Mononuclear cell (primary cell): Measurements from ENCODE around the gene SMIM44. TPM values are rescaled to one million over a fixed set of nuclear protein-coding genes. Genes with fewer than 3 reads are reported as not detected.

Experiments
- H3K27me3 ChIP-seq: 2 replicates; pipeline ENCODE4 v1.6.0; 2011; ENCODE audit warnings: low read length, control low read depth; ENCODE audit not compliant: insufficient read depth
- H3K4me1 ChIP-seq: 2 replicates; pipeline ENCODE4 v1.5.1; 2011; ENCODE audit warnings: mild to moderate bottlenecking, low read length, control low read depth; ENCODE audit not compliant: insufficient read depth
- H3K4me3 ChIP-seq: 2 replicates; pipeline ENCODE4 v1.5.1; 2011; ENCODE audit warnings: mild to moderate bottlenecking, low read length, moderate library complexity
- H3K9me3 ChIP-seq: 2 replicates; pipeline ENCODE4 v1.5.1; 2011; ENCODE audit warnings: low read depth, mild to moderate bottlenecking, control low read depth, low read length
- total RNA-seq: library from RNA; depleted of rRNA; stranded (reverse); fragments of >200 nt; gene quantifications from one replicate; pipeline ENCODE4 v1.2.3, GENCODE V29; 2012

SMIM44 gene
- total RNA-seq, 1 donor, result not detected

DNA sequence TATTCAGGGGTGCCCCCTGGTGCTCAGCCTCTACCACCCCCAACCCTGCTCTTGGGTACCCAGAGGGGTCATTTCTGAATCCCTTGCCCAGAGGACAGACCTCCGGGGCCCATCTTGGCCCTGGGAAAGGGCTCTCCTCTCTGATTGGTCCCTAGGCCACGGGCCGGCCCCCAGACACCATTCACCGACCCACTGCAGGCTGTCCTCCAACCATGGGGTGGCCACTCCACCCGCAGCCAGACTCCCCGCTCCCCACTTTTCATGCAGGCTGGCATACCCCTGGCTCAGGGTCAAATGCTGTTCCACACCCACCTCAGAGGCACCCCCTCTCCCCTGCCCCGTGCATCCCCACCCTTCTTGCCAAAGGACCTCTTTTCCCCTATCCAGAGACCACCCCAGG lies 17.7 kb downstream of the SMIM44 start:
- H3K4me3 ChIP-seq, result no peak overlapping the region
- H3K27me3 ChIP-seq, result no peaks in the 10 kb centered on the region
- no peaks in the 10 kb centered on the region for H3K4me1 ChIP-seq
- no peaks in the 10 kb centered on the region for H3K9me3 ChIP-seq

DNA sequence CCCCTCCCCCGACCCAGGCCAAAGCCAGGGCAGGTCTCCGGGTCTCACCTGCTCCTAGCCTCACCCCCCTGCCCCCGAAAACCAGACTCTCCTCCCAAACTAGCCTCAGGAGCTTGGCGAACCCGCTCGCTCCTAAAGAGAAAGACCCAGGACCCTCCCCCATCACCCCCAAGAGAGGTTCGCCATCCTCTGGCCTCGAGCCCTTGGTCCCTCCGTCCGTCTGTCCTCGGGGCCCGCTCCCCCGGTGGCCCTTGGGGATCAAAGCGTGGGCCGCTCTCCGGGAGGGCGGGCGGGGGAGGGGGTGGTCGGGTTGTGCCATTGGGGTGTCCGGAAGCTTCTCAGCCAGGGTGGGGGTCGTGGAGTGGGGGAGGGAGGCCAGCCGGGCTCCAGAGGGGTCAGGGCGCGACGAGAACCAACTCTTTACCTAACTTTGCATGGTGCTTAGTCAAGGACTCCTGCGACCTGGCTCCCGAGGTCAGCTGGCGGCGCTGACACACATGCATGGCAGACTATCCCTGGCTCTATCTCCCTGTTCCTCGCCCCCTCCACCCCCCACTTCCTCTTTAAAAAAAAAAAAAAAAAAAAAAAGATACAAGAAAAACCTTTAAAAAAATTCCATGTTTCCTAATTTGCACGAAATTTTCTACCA lies 18.5 kb downstream of the SMIM44 start:
- Histone ChIP-seq H3K4me3 (no peak overlapping the region), H3K9me3 (no peaks in the 10 kb centered on the region), H3K27me3 (no peaks in the 10 kb centered on the region), H3K4me1 (no peaks in the 10 kb centered on the region)

DNA sequence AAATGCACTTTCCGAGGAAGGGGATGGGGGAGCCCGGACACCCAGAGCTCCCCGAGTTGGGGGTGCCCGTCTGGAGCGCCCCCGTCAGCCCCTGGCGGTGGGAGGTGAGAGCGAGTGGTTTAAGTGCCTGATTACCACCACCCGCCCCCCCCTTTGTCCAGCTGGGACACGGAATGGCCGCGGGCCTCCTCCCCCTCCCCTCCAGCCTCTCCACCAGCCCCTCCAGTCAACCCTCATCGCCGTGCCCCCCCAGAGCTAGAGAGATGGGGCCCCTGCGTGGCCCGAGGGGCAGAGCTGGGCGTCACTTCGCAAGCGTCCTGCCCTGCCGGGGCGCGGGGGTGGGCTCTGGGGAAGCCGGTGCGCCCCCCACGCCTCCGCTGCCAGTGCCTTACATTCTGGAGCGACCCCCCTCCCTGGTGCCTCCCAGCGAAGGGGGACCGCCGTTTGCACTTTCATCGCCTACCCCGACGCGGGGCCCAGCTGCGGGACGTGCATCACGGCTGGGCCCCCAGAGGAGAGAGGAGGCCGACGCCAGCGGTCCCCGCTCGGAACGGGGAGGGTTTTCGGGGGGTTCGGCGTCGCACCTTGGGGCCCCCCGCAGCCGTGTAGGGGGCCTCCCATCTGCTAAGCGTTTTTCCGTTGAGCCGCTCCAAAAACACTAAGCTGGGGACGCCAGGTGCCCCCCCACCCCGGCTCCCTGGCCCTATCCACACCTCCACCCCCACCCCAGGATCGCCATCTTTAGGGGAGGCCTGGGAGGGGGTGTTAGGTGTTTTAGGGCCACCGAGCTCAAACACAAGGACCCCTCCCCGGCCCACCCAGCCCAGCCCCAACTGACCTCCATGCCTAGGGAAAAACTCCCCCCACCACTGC lies 19.3 kb downstream of the SMIM44 start:
- Histone ChIP-seq H3K4me1 (no peaks in the 10 kb centered on the region), H3K9me3 (no peaks in the 10 kb centered on the region), H3K4me3 (no peak overlapping the region), H3K27me3 (no peaks in the 10 kb centered on the region)

DNA sequence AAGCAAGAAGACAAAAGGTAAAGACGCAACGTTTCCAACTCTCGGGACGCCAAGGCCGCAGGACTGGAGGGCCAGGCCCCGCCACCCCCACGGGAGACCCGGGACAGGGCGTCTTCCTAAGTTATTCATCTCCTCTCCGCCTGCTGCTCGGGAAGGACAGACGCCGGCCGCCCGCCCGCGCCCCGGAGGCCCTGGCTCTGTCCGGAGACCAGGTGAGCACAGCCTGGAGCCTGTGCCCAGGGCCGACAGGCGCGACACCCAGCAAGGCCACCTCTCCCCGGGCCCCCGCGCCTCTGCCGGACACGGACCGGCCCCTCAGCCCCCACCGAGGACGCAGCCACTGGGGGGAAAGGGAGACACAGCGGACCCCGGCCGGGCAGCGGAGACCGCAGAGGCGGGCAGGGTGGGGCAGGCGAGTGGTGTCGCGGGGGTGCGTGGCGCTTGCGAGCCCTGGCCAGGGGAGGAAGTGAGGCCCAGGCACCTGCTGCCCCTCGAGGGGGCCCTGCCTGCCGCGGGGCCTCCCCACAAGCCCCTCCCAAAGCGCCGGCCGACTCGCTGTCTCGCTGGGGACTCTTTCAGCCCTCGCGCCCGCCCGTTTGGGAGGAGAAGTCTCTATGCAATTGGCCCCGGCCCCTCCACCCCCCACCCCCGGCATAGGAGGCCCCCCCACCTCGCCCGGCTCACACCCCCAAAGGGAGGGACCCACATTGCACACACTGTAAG lies 20.1 kb downstream of the SMIM44 start:
- Histone ChIP-seq H3K9me3 (no peaks in the 10 kb centered on the region), H3K4me1 (no peaks in the 10 kb centered on the region), H3K27me3 (no peaks in the 10 kb centered on the region), H3K4me3 (no peak overlapping the region)

DNA sequence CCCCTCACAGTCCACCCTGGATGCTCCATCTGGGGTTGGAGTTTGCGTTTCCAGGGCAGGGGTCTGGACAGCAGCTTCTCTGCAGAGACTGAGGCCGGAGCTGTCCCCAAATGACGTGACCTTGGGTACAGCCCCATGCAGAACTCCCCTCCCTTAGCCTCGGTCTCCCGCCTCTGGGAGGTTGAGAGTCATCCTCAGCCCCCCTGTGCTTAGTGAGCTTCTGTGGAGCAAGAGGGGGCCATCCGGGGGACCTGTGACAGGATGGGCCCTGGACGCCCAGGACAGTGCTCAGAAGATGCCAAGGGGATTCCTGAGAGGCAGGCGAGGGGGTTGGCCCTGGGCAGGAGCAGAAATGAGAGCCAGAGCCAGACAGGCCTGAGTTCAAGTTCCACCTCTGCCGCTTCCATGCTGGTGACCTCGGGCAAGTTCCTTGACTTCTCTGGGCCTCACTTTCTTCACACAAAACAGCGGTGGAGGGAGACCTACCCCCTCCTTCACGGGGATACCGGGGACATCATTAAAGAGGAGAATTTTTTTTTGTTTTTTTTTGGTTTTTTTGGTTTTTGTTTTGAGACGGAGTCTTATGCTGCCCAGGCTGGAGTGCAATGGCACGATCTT lies 23.2 kb downstream of the SMIM44 start:
- Histone ChIP-seq H3K27me3 (no peaks in the 10 kb centered on the region), H3K4me3 (no peak overlapping the region), H3K4me1 (no peaks in the 10 kb centered on the region), H3K9me3 (no peaks in the 10 kb centered on the region)

DNA sequence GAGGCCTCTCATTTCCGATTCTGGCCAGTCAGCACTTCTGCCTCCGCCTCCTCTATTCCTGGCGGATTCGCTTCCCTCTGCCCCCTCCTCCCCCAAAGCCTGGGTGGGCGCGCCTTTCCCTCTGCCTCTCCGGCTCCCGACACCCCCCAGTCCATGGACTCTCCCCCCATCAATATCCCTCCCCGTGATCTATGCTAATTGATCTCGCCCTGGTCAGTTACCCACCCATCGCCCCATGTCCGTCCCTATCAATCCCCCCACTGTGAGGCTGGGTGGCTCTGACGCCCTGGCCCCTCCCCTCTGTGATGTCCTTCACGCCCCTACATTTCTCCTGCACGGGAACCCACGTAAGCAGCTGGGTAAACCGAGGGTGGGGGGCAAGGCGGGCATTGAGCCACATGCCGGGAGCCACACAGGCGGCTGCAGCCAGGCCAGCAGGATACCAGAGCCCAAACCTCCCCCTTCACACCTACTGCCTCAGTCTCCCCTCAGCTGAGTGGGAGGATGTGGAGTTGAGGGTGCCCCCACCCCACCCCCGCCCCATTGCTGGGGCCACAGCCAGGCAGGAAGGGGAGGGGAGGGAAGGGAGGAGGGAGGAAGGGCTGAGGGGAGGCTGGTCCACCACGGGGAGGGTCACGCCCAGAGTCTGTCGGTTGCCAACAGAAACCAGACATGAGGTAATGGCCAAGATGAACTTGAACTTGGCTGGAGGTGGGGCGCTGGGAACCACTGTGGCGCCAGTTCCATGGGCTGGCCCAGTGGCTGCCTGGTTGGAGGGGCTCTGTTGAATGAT lies 24.0 kb downstream of the SMIM44 start:
- Histone ChIP-seq H3K4me3 (no peak overlapping the region), H3K27me3 (no peaks in the 10 kb centered on the region), H3K9me3 (no peaks in the 10 kb centered on the region), H3K4me1 (no peaks in the 10 kb centered on the region)

DNA sequence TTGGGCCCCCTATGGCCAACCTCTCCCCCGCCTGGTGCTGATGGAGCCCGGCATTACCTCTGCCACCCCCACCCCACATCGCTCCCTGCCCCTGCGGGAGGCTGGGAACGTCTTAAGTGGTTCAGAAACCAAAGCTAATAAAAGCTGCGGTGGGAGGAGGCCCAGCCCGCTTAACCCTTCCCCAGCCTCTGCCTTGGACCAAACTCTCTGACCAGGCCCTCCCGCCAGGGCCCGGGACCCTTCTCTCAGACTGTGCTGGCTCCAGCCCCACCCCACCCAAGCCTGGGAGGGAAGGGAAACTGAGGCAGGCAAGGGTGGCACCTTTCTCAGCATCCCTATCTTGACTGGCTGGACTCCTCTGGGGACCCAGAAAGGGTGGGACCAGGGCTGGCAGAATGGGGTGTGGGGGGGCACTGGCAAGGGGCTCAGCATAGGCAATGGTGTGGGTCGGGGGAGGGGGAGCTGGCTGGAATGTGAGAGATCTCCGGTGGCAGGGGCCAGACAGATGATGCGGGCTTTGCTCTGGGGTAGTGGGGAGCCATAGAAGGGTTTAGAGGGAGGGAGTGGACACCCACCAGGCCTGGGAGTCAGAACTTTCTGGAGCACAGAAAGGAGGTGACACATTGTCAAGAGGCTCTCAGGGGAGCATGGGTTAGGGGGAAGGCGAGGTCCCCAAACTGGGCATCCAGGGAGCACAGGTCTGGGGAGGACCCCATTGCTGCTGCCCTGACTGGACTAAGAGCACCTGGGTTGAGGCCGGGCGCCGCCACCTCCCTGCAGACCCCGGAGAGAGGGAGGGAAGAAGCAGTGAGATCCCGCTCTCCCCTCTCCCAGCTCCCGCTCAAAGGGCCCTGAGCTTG lies 24.8 kb downstream of the SMIM44 start:
- H3K27me3 ChIP-seq, result no peaks in the 10 kb centered on the region
- no peak overlapping the region for H3K4me3 ChIP-seq
- H3K4me1 ChIP-seq, result no peaks in the 10 kb centered on the region
- H3K9me3 ChIP-seq, result no peaks in the 10 kb centered on the region

DNA sequence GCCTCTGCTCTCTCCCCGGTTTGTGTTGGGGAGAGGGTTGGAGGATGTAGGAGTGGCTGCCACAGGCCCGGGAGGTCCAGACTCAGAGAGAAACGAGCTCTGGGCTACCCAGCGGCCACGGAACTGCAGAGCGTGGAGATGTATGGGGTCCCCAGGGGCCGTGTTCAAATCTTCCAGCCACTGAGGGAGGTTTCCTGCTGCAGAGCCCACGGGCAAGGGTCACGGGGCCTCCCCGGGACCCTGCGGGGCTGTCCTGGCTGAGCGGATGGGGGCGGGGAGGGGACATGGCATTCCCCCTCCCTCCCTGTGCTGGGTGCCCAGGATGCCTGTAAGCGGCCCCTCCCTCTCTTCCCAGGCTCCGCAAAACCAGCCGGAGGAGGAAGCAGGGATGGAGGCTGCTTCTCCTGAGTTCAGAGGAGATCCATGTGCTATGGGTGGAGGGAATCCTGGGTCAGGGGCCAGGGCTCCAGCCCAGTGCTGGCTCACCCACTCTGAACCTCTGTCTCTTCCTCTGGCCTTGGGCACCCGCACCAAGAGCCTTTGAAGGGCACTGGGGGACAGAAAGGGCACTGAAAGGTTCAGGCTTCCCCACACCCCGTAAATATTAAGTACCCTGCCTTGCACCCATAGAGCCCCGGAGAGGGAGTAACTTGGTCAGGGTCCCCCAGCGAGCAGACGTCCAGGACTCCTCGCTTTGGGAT lies 25.6 kb downstream of the SMIM44 start:
- H3K9me3 ChIP-seq, result no peaks in the 10 kb centered on the region
- H3K27me3 ChIP-seq, result no peaks in the 10 kb centered on the region
- H3K4me1 ChIP-seq, result no peaks in the 10 kb centered on the region
- H3K4me3 ChIP-seq, result no peak overlapping the region

DNA sequence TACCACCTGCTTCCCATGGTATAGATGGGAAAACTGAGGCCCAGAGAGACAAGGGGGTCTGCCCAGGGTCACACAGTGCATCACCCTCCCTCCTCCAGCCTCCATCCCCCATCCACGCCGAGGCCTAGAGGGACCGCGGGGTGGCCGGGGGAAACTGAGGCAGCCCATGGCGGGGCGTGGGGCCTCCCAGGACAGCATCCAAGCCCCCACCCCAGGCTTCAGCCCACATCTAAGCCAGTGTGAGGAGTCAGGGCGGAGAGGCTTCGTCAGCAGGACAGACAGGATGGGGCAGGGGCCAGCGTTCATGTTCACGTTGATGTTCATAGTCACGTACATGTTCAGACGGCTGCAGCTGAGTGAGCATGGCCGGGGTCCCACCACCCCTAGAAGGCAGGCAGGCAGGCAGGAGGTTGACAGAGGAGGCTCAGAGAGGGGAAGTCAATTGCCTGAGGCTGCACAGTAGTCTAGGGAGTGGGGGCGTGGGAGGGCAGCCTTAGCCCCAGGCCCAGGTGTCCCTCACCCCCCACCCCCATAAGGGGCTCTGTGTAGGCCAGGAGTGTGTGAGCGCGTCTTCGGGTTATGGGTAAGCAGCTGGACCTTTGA lies 26.2 kb downstream of the SMIM44 start:
- H3K4me1 ChIP-seq, result no peaks in the 10 kb centered on the region
- no peak overlapping the region for H3K4me3 ChIP-seq
- H3K27me3 ChIP-seq, result no peaks in the 10 kb centered on the region
- H3K9me3 ChIP-seq, result no peaks in the 10 kb centered on the region

DNA sequence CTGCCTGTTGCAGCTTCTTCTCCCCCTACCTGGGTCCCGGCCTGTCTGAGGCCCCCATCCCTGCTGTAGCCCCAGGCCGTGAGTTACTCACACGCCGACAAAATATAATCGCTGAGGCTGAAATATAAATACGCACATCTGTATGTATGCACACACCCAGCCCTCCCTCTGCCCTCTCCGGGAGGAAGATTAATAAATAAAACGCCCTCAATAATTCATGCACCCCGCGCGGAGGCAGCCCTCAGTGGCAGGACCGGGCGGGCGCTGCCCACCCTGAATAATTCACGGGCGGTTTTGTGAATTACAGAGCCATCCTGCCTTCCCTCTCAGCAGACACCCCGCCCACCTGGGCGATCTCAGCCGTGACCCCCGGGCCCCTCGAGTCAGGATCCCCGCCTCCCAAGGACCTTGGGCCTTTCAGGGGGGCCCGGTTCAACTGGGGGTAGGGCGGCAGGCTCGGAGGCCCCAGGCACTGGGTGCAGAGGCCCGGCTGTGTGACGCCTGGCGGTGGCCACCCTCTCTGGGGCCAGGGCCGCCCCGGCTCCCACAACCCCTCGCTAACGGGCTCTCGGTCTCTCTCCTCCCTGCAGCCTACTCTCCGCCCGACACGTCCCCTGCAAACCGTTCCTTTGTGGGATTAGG lies 27.2 kb downstream of the SMIM44 start:
- Histone ChIP-seq H3K9me3 (no peaks in the 10 kb centered on the region), H3K4me3 (no peak overlapping the region), H3K4me1 (no peaks in the 10 kb centered on the region), H3K27me3 (no peaks in the 10 kb centered on the region)

DNA sequence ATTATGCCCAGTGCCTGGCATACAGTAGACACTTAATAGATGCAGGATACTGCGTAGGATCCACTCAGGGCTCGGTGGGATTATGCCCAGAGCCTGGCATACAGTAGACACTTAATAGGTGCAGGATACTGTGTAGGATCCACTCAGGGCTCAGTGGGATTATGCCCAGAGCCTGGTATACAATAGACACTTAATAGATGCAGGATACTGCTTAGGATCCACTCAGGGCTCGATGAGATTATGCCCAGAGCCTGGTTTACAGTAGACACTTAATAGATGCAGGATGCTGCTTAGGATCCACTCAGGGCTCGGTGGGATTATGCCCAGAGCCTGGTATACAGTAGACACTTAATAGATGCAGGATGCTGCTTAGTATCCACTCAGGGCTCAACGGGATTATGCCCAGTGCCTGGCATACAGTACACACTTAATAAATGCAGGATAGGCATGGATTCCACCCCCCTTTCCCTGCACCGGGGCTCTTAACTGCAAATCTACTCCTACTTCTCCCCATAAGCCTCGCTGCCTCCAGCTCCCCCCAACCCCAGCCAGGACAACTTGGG lies 27.8 kb downstream of the SMIM44 start:
- Histone ChIP-seq H3K27me3 (no peaks in the 10 kb centered on the region), H3K4me1 (no peaks in the 10 kb centered on the region), H3K4me3 (no peak overlapping the region), H3K9me3 (no peaks in the 10 kb centered on the region)

DNA sequence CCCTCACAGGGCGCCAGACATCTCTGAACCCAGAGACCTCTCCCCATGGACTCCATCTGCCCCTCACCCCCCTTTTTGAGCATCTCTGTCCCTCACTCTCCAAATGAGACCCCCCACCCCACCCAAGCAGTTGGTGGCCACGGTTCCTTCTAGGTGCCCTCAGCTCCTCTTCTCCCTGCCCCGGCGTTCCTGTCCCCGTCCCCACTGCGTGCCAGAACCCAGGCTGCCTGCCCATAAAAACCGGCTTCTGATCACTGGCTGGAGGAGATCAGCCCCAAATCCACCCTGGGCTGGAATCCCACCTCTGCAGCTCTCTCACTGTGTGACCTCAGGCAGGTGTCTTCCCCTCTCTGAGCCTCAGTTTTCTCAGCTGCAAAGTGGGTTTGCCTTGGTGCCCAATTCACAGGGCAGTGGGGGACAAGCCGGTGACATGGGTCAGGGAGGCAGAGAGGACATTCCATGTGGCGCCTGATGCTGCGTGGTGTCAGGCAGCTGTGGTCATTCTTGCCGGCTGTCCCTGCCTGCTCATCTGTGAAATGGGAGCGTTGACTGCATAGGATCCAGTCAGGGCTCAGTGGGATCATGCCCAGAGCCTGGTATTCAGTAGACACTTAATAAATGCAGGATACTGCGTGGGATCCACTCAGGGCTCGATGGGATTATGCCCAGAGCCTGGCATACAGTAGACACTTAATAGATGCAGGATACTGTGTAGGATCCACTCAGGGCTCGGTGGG lies 28.4 kb downstream of the SMIM44 start:
- H3K27me3 ChIP-seq, result no peaks in the 10 kb centered on the region
- no peaks in the 10 kb centered on the region for H3K9me3 ChIP-seq
- no peaks in the 10 kb centered on the region for H3K4me1 ChIP-seq
- H3K4me3 ChIP-seq, result no peak overlapping the region
